ENCODE results near the gene SPTBN4.
"Not testable (repeated sequence)": the region's sequence is repeated elsewhere in the genome, so short reads cannot be mapped to it uniquely, and the experiment has no call there.

Gene SPTBN4

DNA sequence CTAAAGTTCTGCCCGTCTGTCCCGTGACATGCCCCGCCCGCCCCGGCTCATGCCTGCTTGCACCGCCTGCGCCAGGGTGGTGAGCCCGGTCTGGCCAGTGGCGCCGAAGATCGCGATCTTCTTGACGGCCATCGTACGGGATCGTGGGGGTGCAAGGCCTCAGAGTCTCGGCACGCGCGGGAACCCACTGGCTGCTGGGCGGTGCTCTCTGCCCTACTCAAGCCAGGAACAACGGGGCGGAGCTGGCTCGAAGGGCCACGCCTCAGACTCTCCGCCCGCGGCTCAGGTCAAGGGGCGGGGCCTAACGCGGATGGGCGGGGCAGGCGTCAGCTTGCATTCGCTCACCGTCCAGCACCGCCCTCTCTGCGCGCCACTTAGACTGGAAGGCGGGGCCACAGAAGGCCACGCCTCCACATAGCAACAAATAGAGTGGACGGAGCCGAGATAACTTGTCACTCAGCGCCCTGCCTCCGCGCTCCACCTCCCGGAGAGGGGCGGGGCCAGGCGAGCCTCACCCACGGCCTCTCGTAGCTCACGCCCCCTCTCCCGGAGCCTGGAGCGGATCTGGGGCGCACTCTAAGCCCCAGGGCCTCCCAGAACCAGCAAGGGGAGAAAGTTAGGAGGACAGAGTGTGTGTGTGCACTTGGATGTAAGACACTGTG is 1.1 kb upstream of the SPTBN4 start, which contains the start of gene BLVRB:
BLVRB (minus strand) TSS at position 189 of the 662 bp plus-strand sequence; CDS start at position 132, 57 bp downstream.
- DNase-seq: peak; percentile 100

DNA sequence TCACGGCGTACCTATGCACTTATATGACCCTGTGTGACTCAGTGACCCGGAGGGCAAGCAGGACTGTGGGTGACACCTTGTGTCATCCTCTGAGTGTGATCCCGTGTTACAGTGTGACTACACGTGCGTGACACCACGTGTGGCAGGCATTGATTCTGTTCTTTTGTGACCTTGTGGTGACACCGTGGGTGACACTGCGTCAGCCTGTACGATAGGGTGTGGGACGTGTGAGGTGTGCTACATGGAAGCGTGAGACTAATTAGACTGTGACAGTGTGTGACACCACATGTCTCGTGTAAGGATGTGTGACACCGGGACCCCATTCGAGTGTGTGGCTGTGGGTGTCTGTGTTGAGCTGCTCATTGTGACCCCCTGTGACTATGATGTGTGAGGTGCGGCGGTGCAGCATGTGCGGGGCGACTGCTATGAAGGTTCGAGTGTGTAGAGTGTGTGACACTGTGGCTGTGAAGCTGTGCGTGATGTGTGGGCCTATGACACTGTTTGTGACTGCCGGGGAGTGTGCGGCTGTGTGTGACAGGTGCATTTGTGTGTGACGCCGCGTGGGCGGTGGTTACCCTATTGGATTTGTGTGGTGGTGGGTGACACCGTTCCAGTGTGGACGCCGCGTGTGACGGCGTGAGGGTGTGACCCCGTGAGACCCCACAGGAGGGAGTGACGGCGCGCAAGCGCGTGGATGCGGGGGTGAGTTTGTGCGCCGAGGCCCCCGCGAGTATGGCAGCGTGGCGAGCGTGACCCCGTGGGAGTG is 399 bp upstream of the SPTBN4 start:
- DNase-seq: peak; percentile 84

DNA sequence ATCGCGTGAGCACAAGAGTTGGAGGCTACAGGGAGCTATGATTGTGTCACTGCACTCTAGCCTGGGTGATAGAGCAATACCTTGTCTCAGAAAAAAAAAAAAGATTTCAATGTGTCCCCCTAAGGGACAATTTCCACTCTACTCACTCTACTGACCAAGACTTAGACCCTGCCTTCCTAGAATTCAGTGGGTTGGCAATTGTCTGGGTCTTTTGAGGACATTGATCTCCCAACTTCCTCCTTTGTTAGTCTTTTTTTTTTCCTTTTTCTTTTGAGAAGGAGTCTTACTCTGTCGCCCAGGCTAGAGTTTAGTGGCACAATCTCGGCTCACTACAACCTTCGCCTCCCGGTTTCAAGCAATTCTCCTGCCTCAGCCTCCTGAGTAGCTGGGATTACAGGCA is 2.2 kb downstream of the SPTBN4 start:
- no peak for DNase-seq

DNA sequence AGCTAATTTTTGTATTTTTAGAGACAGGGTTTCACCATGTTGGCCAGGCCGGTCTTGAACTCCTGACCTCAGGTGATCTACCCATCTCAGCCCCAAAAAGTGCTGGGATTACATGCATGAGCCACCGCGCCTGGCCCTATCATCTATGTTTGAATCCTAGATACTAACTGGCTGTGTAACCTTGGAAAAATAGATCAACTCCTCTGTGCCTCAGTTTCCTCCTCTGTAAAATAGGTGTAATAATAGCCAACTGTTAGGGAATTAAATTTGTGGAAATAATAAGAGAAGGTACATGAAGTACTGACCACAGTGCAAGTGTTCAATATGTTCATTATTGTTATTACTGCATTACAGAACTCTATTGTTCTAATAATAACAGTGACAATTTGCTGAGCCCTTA is 4.3 kb downstream of the SPTBN4 start:
- no peak for DNase-seq

DNA sequence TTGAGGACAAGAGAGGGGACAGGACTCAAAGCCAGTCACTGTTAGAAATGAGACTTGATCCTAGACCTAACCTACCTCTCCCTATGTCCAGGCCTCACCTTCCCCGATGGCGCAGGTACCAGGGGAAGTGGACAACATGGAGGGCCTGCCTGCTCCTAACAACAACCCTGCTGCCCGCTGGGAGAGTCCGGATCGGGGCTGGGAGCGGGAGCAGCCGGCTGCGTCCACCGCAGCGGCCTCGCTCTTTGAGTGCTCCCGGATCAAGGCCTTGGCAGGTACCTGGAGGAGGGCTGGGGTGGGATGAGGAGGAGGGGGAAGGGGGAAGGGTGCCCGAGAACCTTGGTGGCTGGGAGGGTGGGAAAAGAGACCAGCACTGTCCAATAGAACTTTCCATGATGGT is 5.7 kb downstream of the SPTBN4 start:
- DNase-seq: no peak

DNA sequence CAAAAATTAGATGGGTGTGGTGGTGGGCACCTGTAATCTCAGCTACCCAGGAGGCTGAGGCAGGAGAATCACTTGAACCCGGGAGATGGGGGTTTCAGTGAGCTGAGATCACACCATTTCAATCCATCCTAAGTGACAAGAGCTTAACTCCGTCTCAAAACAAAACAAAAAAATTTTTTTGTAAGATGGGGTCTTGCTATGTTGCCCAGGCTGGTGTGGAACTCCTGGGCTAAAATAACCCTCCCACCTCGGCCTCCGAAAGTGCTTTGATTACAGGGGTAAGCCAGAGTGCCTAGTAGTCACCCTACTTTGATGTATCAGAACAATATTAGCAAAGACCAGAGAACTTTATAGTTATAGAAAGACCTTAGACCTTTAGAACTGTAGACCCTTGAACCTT is 7.9 kb downstream of the SPTBN4 start:
- DNase-seq: no peak

DNA sequence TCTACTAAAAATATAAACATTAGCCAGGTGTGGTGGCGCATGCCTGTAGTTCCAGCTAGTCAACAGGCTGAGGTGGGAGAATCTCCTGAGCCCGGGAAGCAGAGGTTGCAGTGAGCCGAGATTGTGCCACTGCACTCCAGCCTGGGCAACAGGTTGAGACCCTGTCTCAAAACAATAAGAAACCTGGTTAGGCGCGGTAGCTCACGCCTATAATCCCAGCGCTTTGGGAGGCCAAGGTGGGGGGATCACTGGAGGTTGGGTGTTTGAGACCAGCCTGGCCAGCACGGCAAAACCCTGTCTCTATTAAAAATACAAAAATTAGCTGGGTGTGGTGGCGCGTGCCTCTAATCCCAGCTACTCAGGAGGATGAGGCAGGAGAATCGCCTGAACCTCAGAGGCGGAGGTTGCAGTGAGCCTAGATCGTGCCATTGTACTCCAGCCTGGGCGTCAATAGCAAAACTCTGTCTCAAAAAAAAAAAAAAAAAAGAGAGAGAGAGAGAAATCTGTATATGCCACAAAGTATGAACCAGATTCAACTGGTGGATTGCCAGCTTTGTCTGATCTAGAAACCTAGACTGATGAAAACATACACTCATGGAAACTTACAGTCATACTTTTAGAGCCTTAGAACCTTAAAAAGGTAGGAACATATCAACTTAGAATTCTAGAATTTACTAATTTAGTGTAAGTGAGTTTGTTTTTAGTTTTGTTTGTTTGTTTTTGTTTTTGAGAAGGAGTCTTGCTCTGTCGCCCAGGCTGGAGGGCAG is 9.3 kb downstream of the SPTBN4 start:
- not testable (repeated sequence) for DNase-seq

DNA sequence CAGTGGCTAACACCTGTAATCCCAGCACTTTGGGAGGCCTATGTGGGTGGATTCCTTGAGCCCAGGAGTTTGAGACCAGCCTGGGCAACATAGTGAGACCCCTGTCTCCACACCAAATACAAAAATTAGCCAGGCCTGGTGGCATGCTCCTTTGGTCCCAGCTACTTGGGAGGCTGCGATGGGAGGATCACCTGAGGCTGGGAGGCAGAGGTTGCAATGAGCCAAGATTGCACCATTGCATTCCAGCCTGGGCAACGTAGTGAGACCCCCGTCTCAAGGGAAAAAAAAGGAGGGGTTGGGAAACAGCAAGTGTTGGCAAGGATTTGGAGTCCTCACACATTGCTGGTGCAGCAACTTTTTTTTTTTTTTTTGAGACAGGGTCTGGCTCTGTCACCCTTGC is 19.2 kb downstream of the SPTBN4 start:
- DNase-seq: no peak

DNA sequence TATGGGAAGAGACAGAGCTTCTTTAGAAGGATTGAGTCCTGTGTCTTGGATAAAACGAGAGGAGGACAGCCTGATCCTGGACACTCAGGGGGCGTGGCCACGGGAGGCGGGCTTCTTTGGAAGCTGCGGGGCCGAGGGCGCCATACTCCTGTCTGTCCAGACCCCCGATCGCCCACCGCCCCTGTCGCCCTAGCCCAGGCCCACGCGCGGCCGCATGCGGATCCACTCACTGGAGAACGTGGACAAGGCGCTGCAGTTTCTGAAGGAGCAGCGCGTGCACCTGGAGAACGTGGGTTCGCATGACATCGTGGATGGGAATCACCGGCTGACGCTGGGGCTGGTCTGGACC is 23.1 kb downstream of the SPTBN4 start:
- no peak for DNase-seq

DNA sequence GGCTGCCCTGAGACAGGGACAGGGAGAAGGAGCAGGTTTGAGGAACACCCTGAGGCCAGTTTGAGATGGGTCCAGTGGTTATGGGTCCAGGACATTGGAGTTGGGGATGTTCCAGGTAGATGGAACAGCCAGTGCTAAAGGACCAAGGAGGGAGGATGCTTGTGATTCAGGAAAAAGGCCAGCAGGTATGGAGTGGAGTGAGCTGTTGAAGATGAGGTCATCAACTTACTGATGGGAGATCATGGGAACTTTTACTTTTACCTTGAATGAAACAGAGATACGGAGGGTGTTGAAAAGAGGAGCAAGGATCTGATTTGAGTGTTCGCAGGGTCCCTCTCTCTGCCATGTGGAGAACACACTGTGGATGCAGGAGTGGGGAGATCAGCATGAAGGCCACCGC is 25.5 kb downstream of the SPTBN4 start:
- no peak for DNase-seq

DNA sequence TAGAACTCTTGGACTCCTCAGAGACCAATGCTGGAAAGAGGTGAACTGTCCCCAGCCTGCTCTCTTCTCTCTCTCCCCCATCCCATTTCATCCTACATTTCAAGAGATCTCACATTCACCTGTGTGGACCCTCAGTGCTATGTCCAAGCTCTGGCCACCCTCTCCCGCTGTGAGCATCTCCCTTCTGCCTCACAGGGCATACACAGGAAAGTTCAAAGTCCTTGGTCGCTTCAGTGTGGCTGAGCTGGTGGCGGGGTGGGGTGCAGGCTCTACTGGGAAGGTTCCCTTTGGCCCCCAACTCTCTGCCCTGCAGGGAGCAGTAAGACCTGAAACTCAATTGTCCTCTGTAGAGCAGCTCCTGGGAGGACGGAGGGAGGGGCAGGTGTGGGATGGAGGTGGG is 27.0 kb downstream of the SPTBN4 start:
- no peak for DNase-seq

DNA sequence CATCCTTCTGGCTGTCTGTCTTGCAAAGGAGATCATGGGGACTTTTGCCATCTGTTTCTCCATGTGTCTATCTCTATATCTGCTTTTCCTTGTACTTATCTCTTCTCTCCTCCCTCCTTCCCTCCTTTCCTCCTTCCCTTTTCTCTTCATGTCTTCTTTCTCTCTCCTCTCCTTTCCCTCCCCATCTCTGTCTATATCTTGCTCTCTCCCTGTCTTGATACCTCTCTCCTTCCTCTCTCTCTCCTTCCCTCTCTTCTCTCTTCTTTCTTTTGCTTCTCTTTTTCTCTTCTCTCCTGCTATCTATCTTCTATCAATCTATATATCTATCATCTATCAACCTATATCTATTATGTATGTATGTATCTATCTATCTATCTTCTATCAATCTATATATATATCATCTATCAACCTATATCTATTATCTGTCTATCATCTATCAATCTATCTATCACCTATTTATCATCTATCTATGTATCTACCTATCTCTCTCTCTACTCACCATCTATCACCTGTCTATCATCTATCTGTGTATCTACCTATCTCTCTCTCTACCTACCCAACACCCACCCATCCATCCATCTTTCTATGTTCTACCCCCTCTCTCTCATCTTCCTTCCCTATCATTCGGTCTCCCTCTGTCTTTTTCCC is 27.5 kb downstream of the SPTBN4 start:
- no peak for DNase-seq

DNA sequence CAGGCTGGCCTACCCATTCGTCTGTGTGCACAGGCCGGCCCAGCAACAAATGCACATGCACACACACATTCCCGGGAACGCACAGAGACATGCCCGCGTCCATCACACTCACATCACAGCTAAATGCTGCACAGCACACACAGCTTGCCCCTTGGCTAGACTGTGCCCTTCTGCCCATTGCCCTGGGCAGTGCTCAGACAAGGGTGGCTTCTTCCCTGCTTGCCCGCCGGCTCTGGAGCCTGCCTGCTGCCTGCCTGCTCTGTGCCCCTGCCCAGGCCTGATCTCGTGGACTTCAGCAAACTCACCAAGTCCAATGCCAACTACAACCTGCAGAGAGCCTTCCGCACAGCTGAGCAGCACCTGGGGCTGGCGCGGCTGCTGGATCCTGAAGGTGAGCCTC is 30.4 kb downstream of the SPTBN4 start:
- no peak for DNase-seq

DNA sequence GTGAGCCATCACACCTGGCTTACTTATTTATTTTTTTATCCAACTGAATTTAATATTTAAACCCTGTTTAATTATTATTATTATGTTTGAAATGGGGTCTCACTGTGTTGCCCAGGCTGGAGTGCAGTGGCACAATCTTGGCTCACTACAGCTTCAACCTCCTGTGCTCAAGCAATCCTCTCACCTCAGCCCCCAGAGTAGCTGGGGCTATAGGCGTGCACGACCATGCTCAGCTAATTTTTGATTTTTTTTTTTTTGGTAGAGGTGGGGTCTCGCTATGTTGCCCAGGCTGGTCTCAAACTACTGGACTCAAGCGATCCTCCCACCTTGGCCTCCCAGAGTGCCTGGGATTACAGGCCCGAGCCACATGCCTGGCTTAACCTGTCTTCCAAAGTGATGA is 32.5 kb downstream of the SPTBN4 start:
- DNase-seq: no peak

DNA sequence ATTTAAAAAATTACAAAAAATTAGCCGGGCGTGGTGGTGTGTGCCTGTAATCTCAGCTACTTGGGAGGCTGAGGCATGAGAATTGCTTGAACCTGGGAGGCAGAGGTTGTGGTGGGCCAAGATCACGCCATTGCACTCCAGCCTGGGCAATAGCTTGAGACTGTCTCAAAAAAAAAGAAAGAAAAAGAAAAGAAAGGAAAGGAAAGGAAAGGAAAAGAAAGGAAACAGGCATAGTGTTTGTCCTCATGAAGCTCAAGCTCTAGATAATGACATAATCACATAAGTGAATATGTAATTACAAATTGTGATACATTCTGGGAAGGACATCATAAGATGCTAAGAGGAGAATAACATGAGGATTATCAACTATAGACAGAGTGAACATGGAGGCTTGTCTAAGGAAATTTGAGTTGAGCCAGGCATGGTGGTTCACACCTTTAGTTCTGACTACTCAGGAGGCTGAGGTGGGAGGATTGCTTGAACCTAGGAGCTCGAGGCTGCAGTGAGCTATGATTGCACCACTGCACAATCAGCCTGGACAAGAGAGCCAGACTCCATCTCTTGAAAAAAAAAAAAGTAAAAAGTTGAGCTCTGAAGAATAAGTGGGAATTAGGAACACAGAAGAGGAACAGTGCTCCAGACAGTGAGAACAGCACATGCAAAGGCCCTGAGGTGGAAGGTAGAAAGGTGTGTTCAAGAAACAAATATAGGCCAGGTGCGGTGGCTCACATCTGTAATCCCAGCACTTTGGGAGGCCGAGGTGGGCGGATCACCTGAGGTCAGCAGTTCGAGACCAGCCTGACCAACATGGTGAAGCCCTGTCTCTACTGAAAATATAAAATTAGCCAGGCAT is 34.1 kb downstream of the SPTBN4 start:
- DNase-seq: not testable (repeated sequence)

DNA sequence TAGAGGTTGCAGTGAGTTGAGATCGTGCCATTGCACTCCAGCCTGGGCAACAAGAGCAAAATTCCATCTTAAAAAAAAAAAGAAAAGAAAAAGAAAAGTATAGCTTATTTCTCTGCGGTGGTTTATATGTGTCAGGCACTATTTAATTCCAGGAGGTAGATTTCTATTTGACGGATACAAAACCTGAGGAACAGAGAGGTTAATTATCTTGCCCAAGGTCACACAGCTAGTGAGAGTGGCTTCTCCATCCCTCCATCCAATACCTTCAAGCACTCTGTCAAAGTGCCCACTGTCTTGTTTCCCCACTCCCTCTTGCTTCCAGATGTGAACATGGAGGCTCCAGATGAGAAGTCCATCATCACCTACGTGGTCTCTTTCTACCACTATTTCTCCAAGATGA is 34.8 kb downstream of the SPTBN4 start:
- no peak for DNase-seq

DNA sequence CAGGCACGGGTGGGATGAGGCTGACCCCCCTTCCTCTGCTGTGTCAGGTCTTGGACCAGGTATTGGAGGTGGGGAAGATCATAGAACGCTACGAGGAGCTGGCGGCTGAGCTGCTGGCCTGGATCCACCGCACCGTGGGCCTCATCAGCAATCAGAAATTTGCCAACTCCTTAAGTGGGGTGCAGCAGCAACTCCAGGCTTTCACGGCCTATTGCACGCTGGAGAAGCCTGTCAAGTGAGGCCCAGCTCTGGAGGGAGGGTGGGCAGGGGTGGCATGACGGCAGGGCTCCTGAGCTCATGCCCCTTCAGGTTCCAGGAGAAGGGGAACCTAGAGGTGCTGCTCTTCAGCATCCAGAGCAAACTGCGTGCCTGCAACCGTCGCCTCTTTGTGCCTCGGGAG is 35.3 kb downstream of the SPTBN4 start:
- no peak for DNase-seq

DNA sequence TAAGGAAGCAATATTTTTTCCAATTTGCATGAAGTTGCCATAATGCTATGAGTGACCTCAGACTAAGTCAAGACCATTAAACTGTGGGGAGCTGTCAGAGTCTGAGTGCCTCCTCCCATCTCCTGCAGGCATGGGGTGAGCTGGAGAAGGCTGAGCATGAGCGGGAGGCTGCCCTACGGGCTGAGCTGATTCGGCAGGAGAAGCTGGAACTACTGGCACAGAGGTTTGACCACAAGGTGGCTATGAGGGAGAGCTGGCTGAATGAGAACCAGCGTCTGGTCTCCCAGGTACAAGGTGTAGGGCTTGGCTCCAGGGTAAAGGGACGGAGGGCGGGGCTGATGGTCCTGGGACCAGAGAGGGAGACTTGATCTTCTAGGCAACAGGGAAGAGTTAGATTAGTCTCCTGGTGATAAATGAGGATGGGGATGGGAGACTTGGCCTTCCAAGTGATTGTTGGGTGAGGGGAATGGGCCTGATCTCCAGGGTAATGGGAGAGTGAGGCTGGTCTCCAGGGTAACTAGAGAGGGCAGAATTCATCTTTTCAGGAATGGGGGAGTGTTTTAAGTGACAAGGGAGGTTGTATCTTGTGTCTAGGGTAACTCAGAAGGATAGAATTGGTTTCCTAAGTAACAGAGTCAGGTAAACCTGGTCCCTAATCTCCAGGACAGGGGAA is 36.0 kb downstream of the SPTBN4 start:
- DNase-seq: no peak

DNA sequence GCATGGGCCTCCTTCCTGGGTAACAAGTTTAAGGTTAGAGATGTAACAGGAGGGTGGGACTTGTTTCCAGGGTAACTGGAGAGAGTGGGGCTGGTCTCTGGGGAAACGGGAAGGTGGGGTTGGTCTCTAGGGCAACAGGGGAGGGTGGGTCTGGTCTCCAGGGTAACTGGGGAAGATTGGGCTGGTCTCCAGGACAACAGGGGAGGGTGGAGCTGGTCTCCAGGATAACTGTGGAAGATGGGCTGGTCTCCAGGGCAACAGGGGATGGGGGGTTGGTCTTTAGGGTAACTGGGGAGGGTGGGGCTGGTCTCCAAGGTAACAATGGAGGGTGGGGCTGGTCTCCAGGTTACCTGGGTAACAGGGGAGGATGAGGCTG is 36.5 kb downstream of the SPTBN4 start:
- DNase-seq: no peak

DNA sequence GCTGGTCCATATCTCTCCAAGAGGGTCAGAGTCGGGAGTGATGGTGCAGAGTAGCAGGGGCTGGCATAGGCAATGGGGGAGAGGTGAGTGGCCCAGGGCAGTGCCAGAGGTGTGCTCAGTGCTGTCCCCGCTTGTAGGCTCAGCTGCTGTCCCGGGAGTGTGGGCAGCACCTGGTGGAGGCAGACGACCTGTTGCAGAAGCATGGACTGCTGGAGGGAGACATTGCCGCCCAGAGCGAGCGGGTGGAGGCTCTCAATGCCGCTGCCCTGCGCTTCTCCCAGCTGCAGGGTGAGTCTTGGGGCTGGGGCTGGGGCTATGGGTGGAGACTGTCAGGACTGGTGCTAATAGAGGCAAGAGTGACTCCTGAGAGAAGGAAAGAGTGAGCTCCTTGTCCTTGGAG is 39.3 kb downstream of the SPTBN4 start:
- DNase-seq: no peak

DNA sequence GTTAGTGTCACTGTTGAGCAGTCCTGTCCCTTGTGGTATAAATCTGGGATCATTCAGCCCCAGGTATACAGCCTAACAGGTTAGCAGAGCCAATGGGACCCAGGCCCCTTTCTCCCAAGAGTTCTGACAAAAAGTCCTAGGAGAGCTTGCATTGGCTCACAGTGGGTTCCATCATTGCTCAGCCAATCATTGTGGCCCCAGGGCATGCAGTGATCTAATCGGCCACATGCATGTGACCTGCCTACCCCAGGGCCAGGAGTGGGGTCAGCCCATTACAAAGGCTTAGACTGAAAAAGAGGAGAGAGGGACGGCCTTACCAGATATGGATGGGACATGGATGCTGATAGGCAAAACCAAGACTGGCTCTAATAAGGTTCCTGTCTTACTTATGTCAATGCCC is 41.1 kb downstream of the SPTBN4 start:
- DNase-seq: no peak

DNA sequence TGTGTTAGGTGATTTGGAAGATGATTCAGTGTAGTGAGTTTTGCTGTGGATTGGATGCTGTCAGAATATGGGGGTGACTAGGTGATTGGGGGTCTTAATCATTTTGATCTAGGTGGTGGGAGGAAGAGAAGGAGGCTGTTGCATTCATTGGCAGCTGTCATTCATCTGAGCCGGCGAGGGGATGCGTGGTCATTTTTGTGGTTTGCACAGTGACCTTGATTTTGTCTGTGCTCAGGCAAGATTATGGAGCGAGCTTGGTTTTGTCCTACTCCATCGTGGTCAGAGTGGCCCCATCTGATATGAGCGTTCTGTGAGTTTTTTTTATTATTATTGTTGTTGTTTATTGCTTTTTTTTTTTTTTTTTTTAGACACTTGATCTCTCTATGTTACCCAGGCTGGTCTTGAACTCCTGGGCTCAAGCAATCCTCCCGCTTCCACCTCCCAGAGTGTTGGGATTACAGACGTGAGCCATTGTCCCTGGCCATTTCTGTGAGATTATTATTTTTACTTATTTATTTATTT is 42.0 kb downstream of the SPTBN4 start:
- no peak for DNase-seq
